Thyroid gland (tissue), 4 donors: Measurements from ENCODE around the gene INIP.

Experiments used
- CTCF ChIP-seq, 6 experiments: fragments of 200-600 bp in 3 of 6; fragments of 450-650 bp in 3 of 6; sonication (generic) in 3 of 6; IDR thresholded peaks; one replicate each; pipeline ENCODE4 v1.5.1; 2016 to 2019; ENCODE audit warnings: antibody characterized with exemption in 6 of 6, mild to moderate bottlenecking in 2 of 6, inconsistent platforms in 1 of 6, moderate library complexity in 1 of 6
- POLR2A ChIP-seq, 2 donors: fragments of 450-650 bp; IDR thresholded peaks; one replicate each; pipeline ENCODE4 v1.6.1; 2017; ENCODE audit warnings: antibody characterized with exemption in 2 of 2, mild to moderate bottlenecking in 2 of 2, moderate library complexity in 1 of 2

DNA sequence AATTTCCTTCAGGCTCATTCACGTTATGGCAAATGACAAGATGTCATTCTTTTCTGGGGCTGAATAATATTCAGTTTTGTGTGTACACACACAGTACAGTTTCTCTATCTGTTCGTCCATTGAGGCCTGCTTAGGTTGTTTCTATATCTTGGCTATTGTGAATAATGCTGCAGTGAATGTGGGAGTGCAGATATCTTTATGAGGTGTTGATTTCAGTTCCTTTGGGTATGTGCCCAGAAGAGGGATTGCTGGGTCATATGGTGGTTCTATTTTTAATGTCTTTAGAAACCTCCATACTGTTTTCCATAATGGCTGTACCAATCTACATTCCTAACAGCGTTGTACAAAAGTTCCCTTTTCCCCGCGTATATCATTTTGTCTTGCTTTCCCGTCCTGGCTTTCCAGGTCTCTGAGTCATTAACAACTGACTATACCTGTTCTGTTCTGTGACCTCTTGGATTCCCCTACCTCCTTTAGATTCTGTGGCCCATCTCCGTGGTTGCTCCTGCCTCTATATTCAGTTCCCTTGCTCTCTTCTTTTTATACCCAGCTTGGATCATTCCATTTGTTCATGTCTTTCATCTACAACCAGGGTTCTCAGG, 39.5 kb upstream of the INIP start:
- TF ChIP-seq POLR2A (IDR thresholded peaks at IDR 0.05): no peak
- no peak for TF ChIP-seq CTCF (IDR thresholded peaks at IDR 0.05)
